SK-N-SH treated with all-trans-retinoic acid at 6 μM for 48 hours (cell line): ENCODE measurements around the gene AMZ2.
"Not testable (repeated sequence)": the region's sequence is repeated elsewhere in the genome, so short reads cannot be mapped to it uniquely, and the experiment has no call there.

Experiments
- ARNTL ChIP-seq: fragments of 450-650 bp; formaldehyde crosslinking; IDR thresholded peaks from 2 replicates; pipeline ENCODE4 v1.5.0; 2020; ENCODE audit warnings: low read depth, mild to moderate bottlenecking, moderate library complexity, borderline replicate concordance
- CSDC2 ChIP-seq: fragments of 250-450 bp; sonication (Bioruptor Pico); IDR thresholded peaks from 2 replicates; pipeline ENCODE4 v1.5.0; 2020; ENCODE audit warnings: mild to moderate bottlenecking, moderate library complexity
- GLIS3 ChIP-seq: fragments of 250-450 bp; sonication (Bioruptor Pico); IDR thresholded peaks from 2 replicates; pipeline ENCODE4 v1.5.0; 2020; ENCODE audit warnings: mild to moderate bottlenecking, moderate library complexity
- PPARA ChIP-seq: fragments of 250-450 bp; sonication (Bioruptor Pico); IDR thresholded peaks from 2 replicates; pipeline ENCODE4 v1.5.0; 2020; ENCODE audit warnings: mild to moderate bottlenecking, borderline replicate concordance
- SNAI2 ChIP-seq: fragments of 250-450 bp; sonication (Bioruptor Pico); IDR thresholded peaks from 2 replicates; pipeline ENCODE4 v1.5.0; 2020; ENCODE audit warnings: mild to moderate bottlenecking, moderate library complexity
- TCF4 ChIP-seq: fragments of 250-450 bp; sonication (Bioruptor Pico); IDR thresholded peaks from 2 replicates; pipeline ENCODE4 v1.8.0; 2021; ENCODE audit warnings: mild to moderate bottlenecking, moderate library complexity, borderline replicate concordance
- ZFP30 ChIP-seq: fragments of 450-650 bp; formaldehyde crosslinking; IDR thresholded peaks from 2 replicates; pipeline ENCODE4 v1.5.0; 2022; ENCODE audit warnings: mild to moderate bottlenecking, moderate library complexity
- ZNF565 ChIP-seq: fragments of 450-650 bp; formaldehyde crosslinking; conservative IDR thresholded peaks from 2 replicates; pipeline ENCODE4 v1.5.0; 2020; ENCODE audit warnings: low read depth, mild to moderate bottlenecking, moderate library complexity
- ZNF70 ChIP-seq: fragments of 450-650 bp; formaldehyde crosslinking; IDR thresholded peaks from 2 replicates; pipeline ENCODE4 v1.5.0; 2020; ENCODE audit warnings: mild to moderate bottlenecking, moderate library complexity
- ZNF8 ChIP-seq: fragments of 450-650 bp; formaldehyde crosslinking; IDR thresholded peaks from 2 replicates; pipeline ENCODE4 v1.5.0; 2020; ENCODE audit warnings: mild to moderate bottlenecking, moderate library complexity
- TF ChIP-seq, protein P1 (sequence below): fragments of 250-450 bp; sonication (Bioruptor Pico); IDR thresholded peaks from 2 replicates; pipeline ENCODE4 v1.5.1; 2020; ENCODE audit warnings: low read depth, mild to moderate bottlenecking, moderate library complexity

- not testable (repeated sequence) for TF ChIP-seq SNAI2 (CRISPR knock-in tag); TCF4 (CRISPR knock-in tag); GLIS3 (CRISPR knock-in tag); PPARA (CRISPR knock-in tag); ZNF8; ZNF70 (CRISPR knock-in tag); CSDC2 (CRISPR knock-in tag); ZNF565 (CRISPR knock-in tag); ARNTL (CRISPR knock-in tag); ZFP30 (CRISPR knock-in tag)
- TF ChIP-seq, protein P1, sequence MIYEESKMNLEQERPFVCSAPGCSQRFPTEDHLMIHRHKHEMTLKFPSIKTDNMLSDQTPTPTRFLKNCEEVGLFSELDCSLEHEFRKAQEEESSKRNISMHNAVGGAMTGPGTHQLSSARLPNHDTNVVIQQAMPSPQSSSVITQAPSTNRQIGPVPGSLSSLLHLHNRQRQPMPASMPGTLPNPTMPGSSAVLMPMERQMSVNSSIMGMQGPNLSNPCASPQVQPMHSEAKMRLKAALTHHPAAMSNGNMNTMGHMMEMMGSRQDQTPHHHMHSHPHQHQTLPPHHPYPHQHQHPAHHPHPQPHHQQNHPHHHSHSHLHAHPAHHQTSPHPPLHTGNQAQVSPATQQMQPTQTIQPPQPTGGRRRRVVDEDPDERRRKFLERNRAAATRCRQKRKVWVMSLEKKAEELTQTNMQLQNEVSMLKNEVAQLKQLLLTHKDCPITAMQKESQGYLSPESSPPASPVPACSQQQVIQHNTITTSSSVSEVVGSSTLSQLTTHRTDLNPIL (CRISPR knock-in tag): not testable (repeated sequence)
Measured at GRCh38 chr17:68281965-68282364, 34.1 kb downstream of the AMZ2 start.
